NCI-H2227 (cell line): ENCODE measurements around the gene EVL.

ENCODE experiments used
- DNase-seq: peaks from one replicate; lab custom pipeline; 2025; ENCODE audit not compliant: unreplicated experiment; lab: John Stamatoyannopoulos, UW

The EVL gene

GRCh38 chr14:100126401-100126800 lies 61.2 kb downstream of the EVL start:
- no peak for DNase-seq

GRCh38 chr14:100127853-100128455 lies 62.7 kb downstream of the EVL start:
- no peak for DNase-seq

- DNase-seq = no peak
Measured at GRCh38 chr14:100128688-100129087, 63.5 kb downstream of the EVL start.

GRCh38 chr14:100129161-100129589 lies 64.0 kb downstream of the EVL start:
- no peak for DNase-seq

GRCh38 chr14:100130521-100130920 lies 65.3 kb downstream of the EVL start:
- DNase-seq = no peak

DNA sequence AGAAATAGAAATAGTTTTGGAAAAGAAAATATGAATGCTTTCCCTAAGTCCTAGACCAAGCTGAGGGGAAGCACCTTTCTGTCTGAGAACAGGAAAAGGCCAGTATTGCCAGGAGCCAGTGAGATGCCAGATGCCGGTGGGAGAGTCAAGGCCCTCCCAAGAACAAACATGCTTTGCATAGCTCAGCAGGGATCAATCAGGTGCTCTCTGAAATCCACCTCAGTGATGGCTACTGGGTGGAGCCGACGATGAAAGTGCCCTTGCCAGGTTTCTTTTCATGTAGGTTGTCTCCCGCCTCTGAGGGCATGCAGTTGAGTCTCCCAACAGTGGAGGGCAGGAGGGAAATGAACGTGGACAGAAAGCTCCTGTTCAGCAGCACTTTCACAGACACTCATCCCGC lies 66.0 kb downstream of the EVL start:
- DNase-seq = no peak

DNA sequence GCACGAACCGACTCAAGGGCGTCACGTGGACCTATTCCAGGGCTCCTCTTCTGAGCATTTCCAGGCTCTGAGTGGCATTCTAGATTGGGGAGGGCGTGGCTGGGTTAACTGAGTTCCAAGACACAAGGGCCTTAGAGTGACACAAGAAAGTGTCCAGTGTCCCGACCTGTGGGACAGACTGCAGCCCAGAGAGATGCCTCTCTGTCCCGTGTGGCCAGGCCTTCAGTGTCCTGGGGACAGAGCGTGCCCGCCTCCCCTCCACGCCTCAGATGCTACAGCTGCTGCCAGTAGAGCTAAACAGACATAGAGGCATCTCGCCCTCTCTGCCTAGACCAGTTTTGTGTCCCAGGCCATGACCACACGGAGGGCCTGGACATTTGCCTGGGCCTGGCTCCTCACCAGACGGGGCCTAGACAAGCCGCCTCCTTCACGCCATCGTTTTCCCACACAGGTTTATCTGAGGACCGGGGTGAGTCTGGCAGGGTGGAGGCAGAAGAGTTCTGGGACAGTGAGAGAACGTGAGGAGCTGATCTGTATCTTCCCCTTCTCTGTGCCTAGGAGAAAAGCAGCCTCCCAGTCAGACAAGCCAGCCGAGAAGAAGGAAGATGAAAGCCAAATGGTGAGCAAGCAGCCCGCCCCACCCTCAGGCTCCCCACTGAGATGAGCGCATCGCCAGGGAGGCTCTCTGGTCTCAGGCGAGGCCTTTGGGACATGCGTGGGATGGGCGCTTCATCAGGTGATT lies 67.1 kb downstream of the EVL start:
- DNase-seq = no peak

DNA sequence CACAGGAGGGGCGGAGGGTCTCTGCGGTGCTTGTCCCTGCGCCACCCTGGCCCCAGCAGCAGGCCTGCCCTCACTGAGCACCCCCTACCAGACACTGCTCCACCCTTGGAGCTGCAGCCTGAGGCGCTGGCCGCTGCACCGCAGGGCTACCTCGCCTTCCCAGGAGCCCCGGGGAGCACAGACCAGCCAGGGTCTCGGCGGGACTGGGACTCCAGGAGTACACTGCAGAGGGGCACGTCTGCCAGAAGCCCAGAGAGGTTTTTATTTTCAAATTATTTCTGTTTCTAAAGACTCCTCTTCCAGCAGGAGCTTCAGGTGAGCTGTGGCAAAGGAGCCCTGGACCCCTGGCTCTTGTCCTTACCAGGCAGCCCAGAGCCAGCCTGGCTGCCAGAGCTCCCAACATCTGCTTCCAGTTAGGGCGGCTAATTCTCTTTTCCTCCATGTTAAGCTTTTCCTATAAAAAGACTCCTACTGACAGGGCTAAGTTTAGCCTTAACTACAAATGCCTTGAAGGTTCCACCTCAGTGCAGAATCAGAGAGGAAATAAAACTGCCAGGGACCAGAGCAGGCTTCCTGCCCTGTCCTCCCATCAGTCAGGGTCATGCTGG lies 67.8 kb downstream of the EVL start:
- DNase-seq = no peak

DNA sequence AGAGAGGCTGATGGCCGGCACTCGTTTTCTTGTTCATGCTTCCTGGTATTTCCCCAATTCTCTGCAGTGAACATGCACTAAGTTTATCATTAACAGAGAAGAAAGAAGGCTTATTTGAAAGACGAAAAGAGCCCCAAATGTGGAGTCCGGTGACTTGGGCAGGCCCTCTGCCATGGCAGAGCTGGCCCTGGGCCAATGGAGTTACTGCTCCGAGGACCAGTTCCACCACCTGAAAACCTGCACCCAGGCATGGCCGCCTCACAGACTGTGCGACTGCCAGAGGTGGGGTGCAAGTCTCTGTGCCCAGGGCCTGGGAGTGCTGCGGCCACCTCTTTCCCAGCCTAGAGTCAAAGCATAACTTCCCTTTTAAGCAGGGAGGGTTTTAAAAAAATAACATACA lies 69.4 kb downstream of the EVL start:
- DNase-seq = no peak

- DNase-seq = no peak
Measured at GRCh38 chr14:100135073-100135472, 69.9 kb downstream of the EVL start.

- DNase-seq = no peak
Measured at GRCh38 chr14:100135784-100136183, 70.6 kb downstream of the EVL start.

GRCh38 chr14:100137173-100137572 lies 72.0 kb downstream of the EVL start:
- DNase-seq = no peak

DNA sequence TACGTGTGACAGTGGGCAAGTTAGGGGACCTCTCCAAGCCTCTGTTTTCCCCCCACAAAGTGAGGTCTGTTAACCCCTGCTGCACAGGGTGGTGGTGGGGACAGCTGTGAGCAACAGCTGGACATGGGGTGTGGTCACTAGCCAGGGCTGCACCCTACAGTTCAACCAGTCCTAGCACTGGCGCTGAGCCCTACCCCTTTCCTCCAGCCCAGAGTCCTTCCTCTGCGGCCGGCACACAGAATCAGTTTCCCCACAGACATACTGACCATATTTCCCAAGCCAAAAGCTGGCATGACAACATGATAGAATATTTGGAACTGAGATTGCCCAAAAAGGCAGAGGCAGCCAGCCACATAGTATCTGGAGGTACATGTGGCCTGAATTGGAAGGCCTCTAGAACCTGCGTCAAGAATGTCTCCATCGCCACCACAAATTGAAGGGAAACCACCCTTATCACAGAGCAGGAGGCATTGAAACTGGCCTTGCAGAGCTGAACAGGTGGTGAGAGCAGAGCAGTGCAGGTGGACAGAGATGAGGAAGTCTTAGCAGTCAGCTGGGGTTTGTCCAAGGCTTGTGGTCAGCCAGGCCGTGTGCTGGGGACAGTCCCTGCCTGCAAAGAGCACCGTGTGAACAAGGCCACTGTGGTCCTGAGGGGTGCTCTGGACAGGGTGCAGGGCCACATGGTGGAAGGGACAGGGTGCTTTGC lies 73.0 kb downstream of the EVL start:
- DNase-seq = no peak

DNA sequence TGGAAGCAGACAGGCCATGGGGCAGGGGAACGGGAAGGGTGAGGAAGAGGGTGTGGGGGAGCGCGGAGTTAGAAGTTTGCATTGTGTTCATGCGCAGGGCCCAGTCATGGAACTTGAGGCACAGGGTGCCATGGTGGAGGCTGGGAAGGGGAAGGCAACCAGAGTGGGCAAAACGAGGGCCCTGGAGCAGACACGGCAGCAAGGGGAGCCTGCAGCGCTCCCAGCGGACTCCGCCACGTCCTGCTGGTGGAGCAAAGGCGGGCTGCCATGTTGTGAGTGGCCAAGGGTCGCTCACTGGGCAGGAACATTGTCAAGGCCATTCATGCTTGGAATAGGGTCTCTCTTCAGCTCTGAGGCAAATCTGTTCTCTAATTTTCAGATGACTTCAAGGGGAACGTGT lies 73.7 kb downstream of the EVL start:
- DNase-seq = no peak

- peak; percentile 71 for DNase-seq
Measured at GRCh38 chr14:100140452-100141078, 75.3 kb downstream of the EVL start.

GRCh38 chr14:100141098-100141497 lies 75.9 kb downstream of the EVL start:
- no peak for DNase-seq

DNA sequence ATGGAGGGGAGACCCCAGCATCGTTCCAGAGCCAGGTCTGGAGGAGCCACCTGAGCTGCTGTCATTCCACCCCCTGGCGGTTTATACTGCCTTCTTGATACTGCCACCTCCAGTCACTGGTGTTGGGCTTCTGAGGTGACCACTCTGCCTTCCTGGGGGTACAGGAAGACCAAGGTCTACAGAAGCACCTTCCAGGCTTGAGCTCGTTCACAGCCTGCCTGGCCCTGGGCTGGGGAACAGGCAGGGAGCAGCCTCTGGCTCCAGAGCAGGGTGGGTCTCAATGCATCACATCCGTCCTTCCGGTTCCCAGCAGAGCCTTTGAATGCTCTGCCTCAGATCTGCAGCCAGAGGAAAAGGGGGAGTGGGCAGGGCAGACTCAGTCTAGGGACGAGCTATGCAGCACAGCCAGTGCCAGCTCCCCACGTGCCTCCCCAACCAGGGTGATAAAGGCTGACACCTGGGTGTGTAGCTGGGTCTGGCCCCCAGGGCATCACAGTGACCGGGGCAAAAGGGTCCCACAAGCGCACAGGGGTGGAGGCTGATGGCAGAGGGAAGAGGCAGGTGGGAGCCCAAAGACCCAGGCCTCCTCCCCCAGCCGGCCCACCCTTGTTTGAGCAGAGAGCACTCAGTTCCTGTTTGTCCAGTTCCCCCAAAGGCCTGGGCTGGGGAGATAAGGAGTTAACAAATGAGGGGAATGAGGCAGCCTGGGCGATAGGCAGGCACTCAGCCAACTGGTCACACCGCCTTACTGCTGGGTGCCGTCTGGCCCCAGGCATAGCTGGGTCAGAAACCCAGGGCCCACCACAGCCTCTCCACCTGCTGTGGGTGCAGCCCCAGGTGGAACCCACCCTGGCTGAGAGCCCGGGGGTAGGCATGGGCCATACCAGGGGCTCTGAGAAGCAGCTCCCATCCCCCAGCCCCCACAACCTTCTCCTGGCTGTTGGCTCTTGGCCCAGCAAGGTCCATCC lies 77.1 kb downstream of the EVL start:
- DNase-seq = no peak

GRCh38 chr14:100143523-100143922 lies 78.3 kb downstream of the EVL start:
- no peak for DNase-seq

- no peak for DNase-seq
Measured at GRCh38 chr14:100143934-100144333, 78.7 kb downstream of the EVL start.

DNA sequence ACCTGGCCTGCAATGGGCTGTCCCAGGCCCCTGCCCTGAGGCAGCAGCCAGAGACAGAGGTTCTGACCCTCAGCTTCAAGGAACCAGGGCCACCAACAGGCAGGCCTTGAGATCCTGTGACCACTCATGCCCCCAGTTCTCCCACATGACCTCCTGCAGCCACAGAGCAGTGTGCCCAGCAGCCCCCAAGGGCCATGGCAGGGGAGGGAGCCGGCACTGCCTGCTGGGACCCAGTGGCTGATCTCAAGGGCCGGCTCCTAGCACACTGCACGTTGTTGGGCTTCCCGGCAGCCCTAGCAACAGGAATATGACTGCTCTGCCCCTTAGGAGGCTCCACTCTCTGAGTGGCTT lies 79.4 kb downstream of the EVL start:
- no peak for DNase-seq
